AG09319 (cell line): ENCODE results near the gene RNF103.
"Not testable (repeated sequence)": the region's sequence is repeated elsewhere in the genome, so short reads cannot be mapped to it uniquely, and the experiment has no call there.

Experiments
- DNase-seq: peaks from one replicate; pipeline ENCODE4 v3.0.0-alpha.2; 2010; ENCODE audit warnings: low read depth; ENCODE audit errors: extremely low read depth
- TF ChIP-seq, protein P1 (sequence below): IDR thresholded peaks from 2 replicates; pipeline ENCODE4 v1.5.1; 2011; ENCODE audit warnings: low read depth, mild to moderate bottlenecking, inconsistent platforms, low read length, moderate library complexity

RNF103 gene

GRCh38 chr2:86593266-86593665 is 30.4 kb downstream of the RNF103 start:
- TF ChIP-seq, protein P1, sequence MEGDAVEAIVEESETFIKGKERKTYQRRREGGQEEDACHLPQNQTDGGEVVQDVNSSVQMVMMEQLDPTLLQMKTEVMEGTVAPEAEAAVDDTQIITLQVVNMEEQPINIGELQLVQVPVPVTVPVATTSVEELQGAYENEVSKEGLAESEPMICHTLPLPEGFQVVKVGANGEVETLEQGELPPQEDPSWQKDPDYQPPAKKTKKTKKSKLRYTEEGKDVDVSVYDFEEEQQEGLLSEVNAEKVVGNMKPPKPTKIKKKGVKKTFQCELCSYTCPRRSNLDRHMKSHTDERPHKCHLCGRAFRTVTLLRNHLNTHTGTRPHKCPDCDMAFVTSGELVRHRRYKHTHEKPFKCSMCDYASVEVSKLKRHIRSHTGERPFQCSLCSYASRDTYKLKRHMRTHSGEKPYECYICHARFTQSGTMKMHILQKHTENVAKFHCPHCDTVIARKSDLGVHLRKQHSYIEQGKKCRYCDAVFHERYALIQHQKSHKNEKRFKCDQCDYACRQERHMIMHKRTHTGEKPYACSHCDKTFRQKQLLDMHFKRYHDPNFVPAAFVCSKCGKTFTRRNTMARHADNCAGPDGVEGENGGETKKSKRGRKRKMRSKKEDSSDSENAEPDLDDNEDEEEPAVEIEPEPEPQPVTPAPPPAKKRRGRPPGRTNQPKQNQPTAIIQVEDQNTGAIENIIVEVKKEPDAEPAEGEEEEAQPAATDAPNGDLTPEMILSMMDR, result no peak
- DNase-seq, result no peak

DNA sequence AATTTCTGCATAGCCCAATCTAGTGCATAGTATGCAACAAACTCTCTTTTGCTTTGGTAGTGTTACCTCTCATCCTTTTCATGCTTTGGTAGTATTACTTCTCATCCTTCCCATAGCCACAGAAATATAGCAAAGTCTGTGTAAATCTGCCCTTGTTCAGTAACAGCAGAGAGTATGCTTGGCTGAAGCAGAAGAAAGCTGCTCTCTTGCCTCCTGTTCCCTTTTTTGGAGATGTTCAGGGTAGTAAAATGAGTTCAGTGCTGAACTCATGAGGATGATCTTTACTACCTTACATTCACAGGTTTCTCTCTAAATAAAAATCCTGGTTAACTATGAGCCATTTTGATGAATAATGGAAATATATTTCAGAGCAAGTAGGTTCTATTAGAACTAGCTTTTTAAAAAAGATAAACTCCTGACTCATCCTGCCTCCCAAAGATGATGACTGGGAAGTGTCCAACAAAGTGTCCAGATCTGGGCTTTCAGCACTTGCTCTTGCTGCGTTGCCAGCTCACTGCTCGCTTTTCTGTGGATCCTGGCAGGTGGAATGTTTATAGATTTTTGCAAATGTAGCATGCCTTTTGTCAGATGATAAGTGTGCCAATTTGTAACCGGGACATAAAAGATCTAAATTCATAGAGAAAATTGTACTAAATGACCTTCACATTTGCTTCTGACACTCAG is 31.0 kb downstream of the RNF103 start:
- TF ChIP-seq, protein P1, result no peak
- no peak for DNase-seq

- DNase-seq, result not testable (repeated sequence)
Measured at GRCh38 chr2:86589701-86590100, 34.0 kb downstream of the RNF103 start.

- TF ChIP-seq, protein P1, result no peak
- no peak for DNase-seq
Measured at GRCh38 chr2:86584151-86584913, 39.3 kb downstream of the RNF103 start.

- TF ChIP-seq, protein P1, result no peak
- DNase-seq, result no peak
Measured at GRCh38 chr2:86580560-86580959, 43.1 kb downstream of the RNF103 start.

DNA sequence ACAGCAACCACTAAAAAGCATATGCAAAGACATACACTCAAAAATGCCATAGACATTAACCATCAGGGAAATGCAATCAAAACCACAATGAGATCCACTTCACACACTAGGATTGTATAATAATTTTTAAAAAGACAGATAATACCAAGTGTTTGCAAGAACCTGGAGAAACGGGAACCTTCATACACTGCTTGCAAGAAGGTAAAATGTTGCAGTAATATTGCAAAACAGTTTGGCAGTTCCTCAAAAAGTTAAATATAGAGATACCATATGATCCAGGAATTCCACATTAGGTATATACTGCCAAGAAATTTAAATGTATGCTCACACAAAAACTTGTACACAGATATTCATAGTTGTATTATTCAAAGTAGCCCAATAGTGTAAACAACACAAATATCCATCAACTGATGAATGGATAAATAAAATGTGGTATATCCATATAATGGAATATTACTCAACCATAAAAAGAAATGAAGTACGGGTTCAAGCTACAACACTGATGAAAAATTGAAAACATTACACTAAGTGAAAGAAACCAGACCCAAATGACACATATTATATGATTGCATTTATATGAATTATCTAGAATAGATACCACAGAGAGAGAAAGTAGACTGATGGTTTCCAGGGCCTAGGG is 45.7 kb downstream of the RNF103 start:
- no peak for DNase-seq
- TF ChIP-seq, protein P1, result no peak

DNA sequence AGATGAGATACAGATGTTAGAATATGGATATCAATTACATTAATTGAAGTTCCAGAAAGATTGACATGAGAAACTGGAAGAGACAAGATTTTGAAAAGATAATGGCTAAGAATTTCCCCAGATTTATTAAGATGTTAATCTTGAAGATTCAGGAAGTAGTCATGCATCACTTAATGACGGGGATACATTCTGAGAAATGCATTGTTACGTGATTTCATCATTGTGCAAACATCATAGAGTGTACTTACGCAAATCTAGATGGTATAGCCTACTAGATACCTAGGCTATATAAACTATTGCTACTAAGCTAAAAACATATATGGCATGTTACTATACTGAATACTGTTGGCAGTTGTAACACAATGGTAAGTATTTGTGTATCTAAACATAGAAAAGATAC is 53.6 kb downstream of the RNF103 start:
- TF ChIP-seq, protein P1, result no peak
- DNase-seq, result no peak
